HepG2 (cell line): ENCODE measurements around the gene CRIM1. TPM values are rescaled to one million over a fixed set of nuclear protein-coding genes. Genes with fewer than 3 reads are reported as not detected.
A peak's percentile ranks its signal among the peaks of the same experiment; 100 is the strongest.

Experiments
- DPF2 ChIP-seq: sonication (generic); formaldehyde crosslinking; IDR thresholded peaks from 2 replicates; pipeline ENCODE4 v1.4.0; 2020; ENCODE audit warnings: mild to moderate bottlenecking, low read depth, missing genetic modification reagents, borderline replicate concordance
- DR1 ChIP-seq: sonication (generic); formaldehyde crosslinking; IDR thresholded peaks from 2 replicates; pipeline ENCODE4 v1.8.0; 2021; ENCODE audit warnings: mild to moderate bottlenecking, missing genetic modification reagents, inconsistent platforms
- HCFC1 ChIP-seq: fragments of 150-350 bp; IDR thresholded peaks from 2 replicates; pipeline ENCODE4 v1.6.1; 2014; ENCODE audit warnings: low read depth, low read length
- ISL2 ChIP-seq: sonication (generic); formaldehyde crosslinking; IDR thresholded peaks from 2 replicates; pipeline ENCODE4 v1.5.0; 2020; ENCODE audit warnings: missing genetic modification reagents
- KDM5A ChIP-seq: fragments of 200-600 bp; sonication (generic); IDR thresholded peaks from 2 replicates; pipeline ENCODE4 v1.7.0; 2018; ENCODE audit warnings: antibody characterized with exemption, mild to moderate bottlenecking, low read length, borderline replicate concordance
- PCBP1 ChIP-seq: fragments of 200-400 bp; formaldehyde crosslinking; IDR thresholded peaks from 2 replicates; pipeline ENCODE4 v1.6.1; 2017; ENCODE audit warnings: mild to moderate bottlenecking, low read depth, low read length, borderline replicate concordance
- POGZ ChIP-seq: sonication (generic); formaldehyde crosslinking; IDR thresholded peaks from 2 replicates; pipeline ENCODE4 v1.4.0; 2020; ENCODE audit warnings: mild to moderate bottlenecking, missing genetic modification reagents
- RBAK ChIP-seq: sonication (generic); formaldehyde crosslinking; IDR thresholded peaks from 2 replicates; pipeline ENCODE4 v1.5.1; 2020; ENCODE audit warnings: mild to moderate bottlenecking, missing genetic modification reagents
- SALL1 ChIP-seq: sonication (generic); formaldehyde crosslinking; IDR thresholded peaks from 2 replicates; pipeline ENCODE4 v1.8.0; 2022; ENCODE audit warnings: mild to moderate bottlenecking, missing genetic modification reagents
- SRSF4 ChIP-seq: fragments of 200-400 bp; formaldehyde crosslinking; IDR thresholded peaks from one replicate; pipeline ENCODE4 v1.6.1; 2018; ENCODE audit warnings: mild to moderate bottlenecking, low read depth, low read length, moderate library complexity; ENCODE audit not compliant: poor library complexity, severe bottlenecking
- THAP11 ChIP-seq: IDR thresholded peaks from 2 replicates; pipeline ENCODE4 v1.6.1; 2016; ENCODE audit warnings: missing biosample characterization, missing genetic modification reagents
- ZFYVE20 ChIP-seq: sonication (generic); formaldehyde crosslinking; IDR thresholded peaks from 2 replicates; pipeline ENCODE4 v1.8.0; 2023; ENCODE audit warnings: low read depth, mild to moderate bottlenecking, moderate library complexity, missing genetic modification reagents, borderline replicate concordance
- ZMAT3 ChIP-seq: sonication (generic); formaldehyde crosslinking; conservative IDR thresholded peaks from 2 replicates; pipeline ENCODE4 v1.7.0; 2021; ENCODE audit warnings: missing genetic modification reagents
- ZNF225 ChIP-seq: sonication (generic); formaldehyde crosslinking; IDR thresholded peaks from 2 replicates; pipeline ENCODE4 v1.4.0; 2020; ENCODE audit warnings: mild to moderate bottlenecking, missing genetic modification reagents
- ZNF260 ChIP-seq: sonication (generic); formaldehyde crosslinking; IDR thresholded peaks from 2 replicates; pipeline ENCODE4 v1.4.0; 2020; ENCODE audit warnings: missing genetic modification reagents, low read depth, mild to moderate bottlenecking, borderline replicate concordance
- ZNF607 ChIP-seq: sonication (generic); formaldehyde crosslinking; IDR thresholded peaks from 2 replicates; pipeline ENCODE4 v1.5.1; 2020; ENCODE audit warnings: missing genetic modification reagents, mild to moderate bottlenecking, borderline replicate concordance
- ZNF816 ChIP-seq: sonication (generic); formaldehyde crosslinking; IDR thresholded peaks from 2 replicates; pipeline ENCODE4 v1.8.0; 2022; ENCODE audit warnings: missing genetic modification reagents, mild to moderate bottlenecking, borderline replicate concordance
- ZNF883 ChIP-seq: sonication (generic); formaldehyde crosslinking; IDR thresholded peaks from 2 replicates; pipeline ENCODE4 v1.5.1; 2020; ENCODE audit warnings: mild to moderate bottlenecking, missing genetic modification reagents; ENCODE audit errors: not compliant biosample characterization
- polyA plus RNA-seq, 8 experiments: library from polyadenylated mRNA; depleted of rRNA in 3 of 8; stranded (reverse) in 7 of 8; unstranded in 1 of 8; fragments of >200 nt; fragmentation: Illumina TruSeq in 4 of 8; extraction: Trizol in 4 of 8; gene quantifications; 2 replicates each; pipeline versions ENCODE4 v1.2.1 to v1.2.3, GENCODE V29; 2011 to 2016; ENCODE audit warnings: low read depth in 4 of 8, missing spikeins in 1 of 8, mixed read lengths in 1 of 8; ENCODE audit not compliant: insufficient read depth in 1 of 8
- total RNA-seq, 5 experiments: library from RNA; depleted of rRNA; stranded (reverse); fragments of >200 nt; fragmentation: Illumina TruSeq; extraction: Trizol; gene quantifications; 2 replicates each; pipeline ENCODE4 v1.2.3, GENCODE V29; 2016; ENCODE audit warnings: low read depth in 1 of 5
- TF ChIP-seq, protein P1 (sequence below): sonication (generic); formaldehyde crosslinking; IDR thresholded peaks from 2 replicates; pipeline ENCODE4 v1.8.0; 2022; ENCODE audit warnings: mild to moderate bottlenecking, missing genetic modification reagents; ENCODE audit not compliant: insufficient replicate concordance
- TF ChIP-seq, protein P2 (sequence below): sonication (generic); formaldehyde crosslinking; conservative IDR thresholded peaks from 2 replicates; pipeline ENCODE4 v1.8.0; 2022; ENCODE audit warnings: mild to moderate bottlenecking, moderate library complexity, missing genetic modification reagents
- TF ChIP-seq, protein P3 (sequence below): sonication (generic); formaldehyde crosslinking; conservative IDR thresholded peaks from 2 replicates; pipeline ENCODE4 v1.8.0; 2022; ENCODE audit warnings: low read depth, missing genetic modification reagents
- TF ChIP-seq, protein P4 (sequence below): sonication (generic); formaldehyde crosslinking; IDR thresholded peaks from 2 replicates; pipeline ENCODE4 v1.5.0; 2020; ENCODE audit warnings: missing genetic modification reagents, mild to moderate bottlenecking, borderline replicate concordance

CRIM1 gene
- total and polyA plus RNA-seq, 2 of the 13 experiments (the other 11 are each of a cell fraction or from before 2014, with no cell fraction given): 39.1 to 69.9 TPM

DNA sequence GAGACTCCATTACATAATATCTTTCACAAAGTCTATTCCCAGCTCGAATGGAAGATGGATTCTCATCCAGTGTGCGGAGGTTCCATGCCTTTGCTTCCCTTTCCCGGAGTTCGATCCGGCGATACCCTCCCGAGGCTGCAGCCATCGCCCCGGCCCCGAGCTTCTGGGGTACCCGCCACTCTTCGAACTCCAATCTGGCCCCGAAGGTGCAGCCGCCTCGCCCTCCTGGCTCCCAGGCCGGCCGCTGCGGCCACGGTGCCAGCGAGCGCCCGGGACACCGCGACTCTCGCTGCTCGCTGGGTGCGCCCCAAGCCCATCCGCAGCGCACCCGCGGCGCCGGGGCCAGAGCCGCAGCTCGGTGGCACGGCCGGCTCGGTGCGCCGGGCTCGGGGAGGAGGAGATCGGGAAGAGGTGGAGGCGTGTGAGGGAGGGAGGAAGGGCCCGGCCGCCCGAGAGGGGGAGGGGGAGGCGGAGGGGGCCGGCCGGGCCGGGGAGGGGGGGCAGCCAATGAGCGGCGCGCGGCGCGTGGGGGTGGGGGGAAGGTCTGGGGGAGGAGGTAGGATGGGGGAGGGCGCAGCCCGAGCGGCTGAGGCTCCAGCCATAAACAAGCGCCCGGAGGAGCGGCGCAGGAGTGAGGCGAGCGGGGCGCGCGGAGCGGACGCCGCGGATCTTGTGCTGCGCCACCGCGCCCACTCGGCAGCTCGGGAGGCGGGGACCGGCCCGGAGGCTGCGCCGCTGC lies at the start of gene CRIM1 (continued):
- TF ChIP-seq, protein P1, sequence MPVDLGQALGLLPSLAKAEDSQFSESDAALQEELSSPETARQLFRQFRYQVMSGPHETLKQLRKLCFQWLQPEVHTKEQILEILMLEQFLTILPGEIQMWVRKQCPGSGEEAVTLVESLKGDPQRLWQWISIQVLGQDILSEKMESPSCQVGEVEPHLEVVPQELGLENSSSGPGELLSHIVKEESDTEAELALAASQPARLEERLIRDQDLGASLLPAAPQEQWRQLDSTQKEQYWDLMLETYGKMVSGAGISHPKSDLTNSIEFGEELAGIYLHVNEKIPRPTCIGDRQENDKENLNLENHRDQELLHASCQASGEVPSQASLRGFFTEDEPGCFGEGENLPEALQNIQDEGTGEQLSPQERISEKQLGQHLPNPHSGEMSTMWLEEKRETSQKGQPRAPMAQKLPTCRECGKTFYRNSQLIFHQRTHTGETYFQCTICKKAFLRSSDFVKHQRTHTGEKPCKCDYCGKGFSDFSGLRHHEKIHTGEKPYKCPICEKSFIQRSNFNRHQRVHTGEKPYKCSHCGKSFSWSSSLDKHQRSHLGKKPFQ: no peak
- TF ChIP-seq POGZ (CRISPR knock-in tag) (peak; percentile 71), DR1 (CRISPR knock-in tag) (peak; percentile 46; the same call in 1 of the 2 replicates), RBAK (no peak), SALL1 (CRISPR knock-in tag) (peak; percentile 35; the same call in 1 of the 2 replicates), ISL2 (peak; percentile 17; the same call in 1 of the 2 replicates), DPF2 (no peak), PCBP1 (no peak), ZMAT3 (CRISPR knock-in tag) (no peak), KDM5A (peak; percentile 76), ZFYVE20 (CRISPR knock-in tag) (no peak), SRSF4 (no peak), ZNF816 (CRISPR knock-in tag) (no peak), ZNF607 (CRISPR knock-in tag) (no peak), ZNF225 (CRISPR knock-in tag) (peak; percentile 45; the same call in 1 of the 2 replicates), ZNF883 (CRISPR knock-in tag) (peak; percentile 48), THAP11 (peak; percentile 16; the same call in 1 of the 2 replicates), HCFC1 (no peak), ZNF260 (CRISPR knock-in tag) (no peak)
- TF ChIP-seq, protein P2, sequence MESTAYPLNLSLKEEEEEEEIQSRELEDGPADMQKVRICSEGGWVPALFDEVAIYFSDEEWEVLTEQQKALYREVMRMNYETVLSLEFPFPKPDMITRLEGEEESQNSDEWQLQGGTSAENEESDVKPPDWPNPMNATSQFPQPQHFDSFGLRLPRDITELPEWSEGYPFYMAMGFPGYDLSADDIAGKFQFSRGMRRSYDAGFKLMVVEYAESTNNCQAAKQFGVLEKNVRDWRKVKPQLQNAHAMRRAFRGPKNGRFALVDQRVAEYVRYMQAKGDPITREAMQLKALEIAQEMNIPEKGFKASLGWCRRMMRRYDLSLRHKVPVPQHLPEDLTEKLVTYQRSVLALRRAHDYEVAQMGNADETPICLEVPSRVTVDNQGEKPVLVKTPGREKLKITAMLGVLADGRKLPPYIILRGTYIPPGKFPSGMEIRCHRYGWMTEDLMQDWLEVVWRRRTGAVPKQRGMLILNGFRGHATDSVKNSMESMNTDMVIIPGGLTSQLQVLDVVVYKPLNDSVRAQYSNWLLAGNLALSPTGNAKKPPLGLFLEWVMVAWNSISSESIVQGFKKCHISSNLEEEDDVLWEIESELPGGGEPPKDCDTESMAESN (CRISPR knock-in tag): no peak; the same call in 1 of the 2 replicates
- TF ChIP-seq, protein P3, sequence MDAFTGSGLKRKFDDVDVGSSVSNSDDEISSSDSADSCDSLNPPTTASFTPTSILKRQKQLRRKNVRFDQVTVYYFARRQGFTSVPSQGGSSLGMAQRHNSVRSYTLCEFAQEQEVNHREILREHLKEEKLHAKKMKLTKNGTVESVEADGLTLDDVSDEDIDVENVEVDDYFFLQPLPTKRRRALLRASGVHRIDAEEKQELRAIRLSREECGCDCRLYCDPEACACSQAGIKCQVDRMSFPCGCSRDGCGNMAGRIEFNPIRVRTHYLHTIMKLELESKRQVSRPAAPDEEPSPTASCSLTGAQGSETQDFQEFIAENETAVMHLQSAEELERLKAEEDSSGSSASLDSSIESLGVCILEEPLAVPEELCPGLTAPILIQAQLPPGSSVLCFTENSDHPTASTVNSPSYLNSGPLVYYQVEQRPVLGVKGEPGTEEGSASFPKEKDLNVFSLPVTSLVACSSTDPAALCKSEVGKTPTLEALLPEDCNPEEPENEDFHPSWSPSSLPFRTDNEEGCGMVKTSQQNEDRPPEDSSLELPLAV (CRISPR knock-in tag): 0 out of 2 replicates have a peak, but pooled peaks have one; percentile 60
- TF ChIP-seq, protein P4, sequence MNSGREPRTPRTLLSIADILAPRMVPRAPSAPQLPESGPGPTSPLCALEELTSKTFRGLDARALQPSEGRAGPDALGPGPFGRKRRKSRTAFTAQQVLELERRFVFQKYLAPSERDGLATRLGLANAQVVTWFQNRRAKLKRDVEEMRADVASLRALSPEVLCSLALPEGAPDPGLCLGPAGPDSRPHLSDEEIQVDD (CRISPR knock-in tag): no peak
